Tibial nerve (tissue), 3 donors: ENCODE measurements around the gene SEPTIN11.

Experiments
- EP300 ChIP-seq, 2 donors: sonication (generic); formaldehyde crosslinking; IDR thresholded peaks; one replicate each; pipeline ENCODE4 v1.6.1; 2017; ENCODE audit warnings: antibody characterized with exemption in 2 of 2, mild to moderate bottlenecking in 1 of 2
- POLR2A ChIP-seq, 2 donors: fragments of 450-650 bp; IDR thresholded peaks; one replicate each; pipeline ENCODE4 v1.6.1; 2017; ENCODE audit warnings: antibody characterized with exemption in 2 of 2, mild to moderate bottlenecking in 2 of 2, moderate library complexity in 2 of 2

DNA sequence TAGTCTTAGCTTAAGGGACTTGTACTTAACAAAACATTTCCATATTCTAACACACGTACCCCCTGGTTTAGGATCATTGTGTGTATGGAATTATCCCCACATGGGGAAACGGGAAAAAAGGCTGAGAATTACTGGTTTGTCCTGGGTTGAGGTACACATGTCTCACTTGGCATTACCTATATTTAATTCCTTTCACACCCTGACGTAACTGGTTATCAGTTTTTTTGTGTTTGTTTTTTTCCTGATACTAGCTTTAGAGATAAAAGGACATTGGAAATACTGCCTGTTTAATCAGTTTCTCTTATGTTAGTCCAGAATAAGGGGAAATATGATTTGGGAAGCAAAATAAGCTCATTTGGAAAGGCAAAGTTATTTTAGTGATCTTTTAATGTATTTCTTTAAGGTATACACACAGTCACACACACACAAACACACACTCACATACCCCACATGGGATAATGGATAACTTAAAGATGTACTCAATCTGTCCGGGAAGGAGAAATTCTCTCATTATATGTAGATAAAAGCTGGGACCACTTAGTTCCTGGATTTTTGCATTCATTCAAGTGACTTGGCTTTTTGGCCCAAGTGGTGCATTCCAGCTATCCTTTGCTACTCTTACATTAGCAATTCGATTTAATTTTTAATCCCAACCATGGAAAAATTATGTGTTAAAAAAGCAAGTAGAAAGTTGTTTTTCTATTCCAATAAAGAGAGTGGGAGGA is 13.0 kb downstream of the SEPTIN11 start:
- no peak for TF ChIP-seq POLR2A (IDR thresholded peaks at IDR 0.05)
- no peak for TF ChIP-seq EP300 (IDR thresholded peaks at IDR 0.05)
